MCF 10A (cell line): ENCODE results near the gene CDKL2. TPM values are rescaled to one million over a fixed set of nuclear protein-coding genes. Genes with fewer than 3 reads are reported as not detected.

Source experiments
- Bru-seq: library from RNA; stranded (reverse); fragments of 400-500 nt; gene quantifications from one replicate; lab custom pipeline; 2021; lab: Mats Ljungman, UMichigan
- BruChase-seq, 2 experiments: library from RNA; stranded (reverse); fragments of 400-500 nt; gene quantifications; one replicate each; lab custom pipeline; 2021; lab: Mats Ljungman, UMichigan
- BruUV-seq: library from RNA; stranded (reverse); fragments of 400-500 nt; replicated peaks from 2 replicates; lab custom pipeline; 2021; lab: Mats Ljungman, UMichigan
- CTCF ChIA-PET: fragments of 300-600 bp; sonication (Branson Sonifier 250); formaldehyde crosslinking; extraction: SDS; loops from one replicate; lab custom pipeline; 2021; ENCODE audit warnings: antibody characterized with exemption, inconsistent platforms; lab: Yijun Ruan, JAX
- POLR2A ChIA-PET: fragments of 300-600, 350-650 bp; sonication (Branson Sonifier 250); formaldehyde crosslinking; extraction: SDS; loops from one replicate; lab custom pipeline; 2020; ENCODE audit warnings: antibody characterized with exemption, inconsistent platforms; lab: Yijun Ruan, JAX
- DNase-seq: peaks from one replicate; pipeline ENCODE4 v3.0.0-alpha.2; 2018; ENCODE audit not compliant: unreplicated experiment
- H3K27ac Mint-ChIP-seq: one replicate; pipeline ENCODE4 v1.8.0; 2022; ENCODE audit warnings: mild to moderate bottlenecking, low read depth, mixed read lengths; ENCODE audit not compliant: unreplicated experiment
- H3K27me3 Mint-ChIP-seq: one replicate; pipeline ENCODE4 v1.8.0; 2022; ENCODE audit warnings: mixed read lengths; ENCODE audit not compliant: insufficient read depth, unreplicated experiment
- H3K36me3 Mint-ChIP-seq: one replicate; pipeline ENCODE4 v1.8.0; 2022; ENCODE audit warnings: mild to moderate bottlenecking, moderate library complexity, mixed read lengths; ENCODE audit not compliant: insufficient read depth, unreplicated experiment
- H3K4me1 Mint-ChIP-seq: one replicate; pipeline ENCODE4 v1.8.0; 2022; ENCODE audit warnings: mixed read lengths; ENCODE audit not compliant: insufficient read depth, unreplicated experiment
- H3K4me3 Mint-ChIP-seq: one replicate; pipeline ENCODE4 v1.8.0; 2022; ENCODE audit warnings: mild to moderate bottlenecking, moderate library complexity, mixed read lengths; ENCODE audit not compliant: unreplicated experiment
- H3K9me3 Mint-ChIP-seq: one replicate; pipeline ENCODE4 v1.8.0; 2022; ENCODE audit warnings: mixed read lengths; ENCODE audit not compliant: unreplicated experiment
- intact Hi-C: fragments of 100-400 bp; cut with micrococcal nuclease; formaldehyde crosslinking; loops from 2 replicates; pipeline ENCODE4 v1.14.1; 2022
- long read RNA-seq: library from polyadenylated mRNA; stranded (forward); transcript quantifications from one replicate; pipeline ENCODE4 v2.0.0, GENCODE V29; 2022
- total RNA-seq: library from RNA; stranded (reverse); gene quantifications from 2 replicates; pipeline ENCODE4 v1.2.3, GENCODE V29; 2022
- TF ChIP-seq, protein P1 (sequence below): fragments of 200-600 bp; IDR thresholded peaks from one replicate; pipeline ENCODE4 v1.8.0; 2022; ENCODE audit warnings: antibody characterized with exemption, mild to moderate bottlenecking; ENCODE audit not compliant: unreplicated experiment

Gene CDKL2
- total RNA-seq (0.39 and 0.42 TPM in 2 replicates), Bru-seq, nascent RNA (percentile 31 among the genes with signal in this experiment), BruChase-seq, experiment 1, labeled RNA remaining after a 6-hour chase (percentile 58 among the genes with signal in this experiment), BruChase-seq, experiment 2, labeled RNA remaining after a 2-hour chase (percentile 43 among the genes with signal in this experiment)
- long read RNA-seq = 0 reads

GRCh38 chr4:75630174-75630936 is at the start of gene CDKL2:
TSS of gene CDKL2 (minus strand) at chr4:75630528. CDS start at chr4:75625988, 4,540 bp downstream.
- intact Hi-C loops = no loop called here
- Mint-ChIP-seq H3K4me1 (no peaks in the 10 kb centered on the region), H3K27ac (no peak within 1 kb of the TSS), H3K27me3 (no peaks in the 10 kb centered on the region), H3K36me3 (no peaks in the 10 kb centered on the region), H3K4me3 (peak within 1 kb of the TSS; percentile 55), H3K9me3 (no peaks in the 10 kb centered on the region)
- ChIA-PET CTCF (no interaction called here), POLR2A (interaction anchor here (1.2 kb wide), 1 partner anchor 43 kb away, joined by 3 read pairs; the partner anchor contains the start of gene G3BP2)
- no TSS peak for BruUV-seq
- TF ChIP-seq, protein P1, sequence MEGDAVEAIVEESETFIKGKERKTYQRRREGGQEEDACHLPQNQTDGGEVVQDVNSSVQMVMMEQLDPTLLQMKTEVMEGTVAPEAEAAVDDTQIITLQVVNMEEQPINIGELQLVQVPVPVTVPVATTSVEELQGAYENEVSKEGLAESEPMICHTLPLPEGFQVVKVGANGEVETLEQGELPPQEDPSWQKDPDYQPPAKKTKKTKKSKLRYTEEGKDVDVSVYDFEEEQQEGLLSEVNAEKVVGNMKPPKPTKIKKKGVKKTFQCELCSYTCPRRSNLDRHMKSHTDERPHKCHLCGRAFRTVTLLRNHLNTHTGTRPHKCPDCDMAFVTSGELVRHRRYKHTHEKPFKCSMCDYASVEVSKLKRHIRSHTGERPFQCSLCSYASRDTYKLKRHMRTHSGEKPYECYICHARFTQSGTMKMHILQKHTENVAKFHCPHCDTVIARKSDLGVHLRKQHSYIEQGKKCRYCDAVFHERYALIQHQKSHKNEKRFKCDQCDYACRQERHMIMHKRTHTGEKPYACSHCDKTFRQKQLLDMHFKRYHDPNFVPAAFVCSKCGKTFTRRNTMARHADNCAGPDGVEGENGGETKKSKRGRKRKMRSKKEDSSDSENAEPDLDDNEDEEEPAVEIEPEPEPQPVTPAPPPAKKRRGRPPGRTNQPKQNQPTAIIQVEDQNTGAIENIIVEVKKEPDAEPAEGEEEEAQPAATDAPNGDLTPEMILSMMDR = no peak
- DNase-seq = no peak

- Mint-ChIP-seq H3K27me3 (no peaks in the 10 kb centered on the region), H3K9me3 (no peaks in the 10 kb centered on the region), H3K27ac (no peak overlapping the region), H3K4me3 (no peak overlapping the region), H3K36me3 (no peaks in the 10 kb centered on the region), H3K4me1 (no peaks in the 10 kb centered on the region)
- no TSS peak for BruUV-seq
- intact Hi-C loops = no loop called here
- TF ChIP-seq, protein P1 = no peak
- CTCF ChIA-PET = interaction anchor here (0.6 kb wide), 1 partner anchor 414 kb away, joined by 4 read pairs; no protein-coding TSS in a partner anchor
- POLR2A ChIA-PET = interaction anchor here (0.6 kb wide), 1 partner anchor 32 kb away, joined by 3 read pairs; no protein-coding TSS in a partner anchor
- DNase-seq = no peak
Observed at GRCh38 chr4:75678965-75679364, 48.6 kb upstream of the CDKL2 start.

DNA sequence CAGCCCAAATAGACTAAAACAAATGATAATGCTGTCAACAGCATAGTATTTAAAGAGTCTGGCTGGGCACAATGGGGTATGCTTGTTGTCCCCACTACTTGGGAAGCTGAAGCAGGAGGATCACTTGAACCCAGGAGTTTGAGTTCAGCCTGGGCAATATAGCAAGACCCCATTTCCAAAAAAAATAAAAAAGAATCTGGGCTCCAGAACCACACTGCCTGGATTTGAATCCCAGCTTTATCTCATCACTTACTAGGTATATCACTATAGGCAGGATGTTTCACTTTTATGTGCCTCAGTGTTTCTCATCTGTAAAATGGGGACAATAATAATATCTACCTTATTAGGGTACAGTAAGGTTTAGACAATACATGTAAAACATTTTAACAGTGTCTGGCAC is 48.1 kb upstream of the CDKL2 start:
- no peaks in the 10 kb centered on the region for H3K9me3 Mint-ChIP-seq
- intact Hi-C loops = no loop called here
- H3K27me3 Mint-ChIP-seq = no peaks in the 10 kb centered on the region
- ChIA-PET POLR2A (no interaction called here), CTCF (no interaction called here)
- H3K4me1 Mint-ChIP-seq = no peaks in the 10 kb centered on the region
- TF ChIP-seq, protein P1 = no peak
- peaks cover 2% of the 10 kb centered on the region for H3K36me3 Mint-ChIP-seq
- no TSS peak for BruUV-seq
- H3K27ac Mint-ChIP-seq = no peak overlapping the region
- H3K4me3 Mint-ChIP-seq = no peak overlapping the region
- no peak for DNase-seq

GRCh38 chr4:75675004-75675531 is 44.7 kb upstream of the CDKL2 start:
- CTCF ChIA-PET = interaction anchor here (0.6 to 1.3 kb wide), 2 partner anchors 17 to 49 kb away, joined by 3 to 8 read pairs; partner anchors contain the start of gene USO1

More at GRCh38 chr4:75675004-75675531, 44.7 kb upstream of the CDKL2 start:
- no peaks in the 10 kb centered on the region for H3K27me3 Mint-ChIP-seq
- H3K36me3 Mint-ChIP-seq = peaks cover 8% of the 10 kb centered on the region
- no peaks in the 10 kb centered on the region for H3K9me3 Mint-ChIP-seq
- DNase-seq = no peak
- no peak overlapping the region for H3K27ac Mint-ChIP-seq
- no peak overlapping the region for H3K4me3 Mint-ChIP-seq
- H3K4me1 Mint-ChIP-seq = peaks cover 13% of the 10 kb centered on the region
- no TSS peak for BruUV-seq
- TF ChIP-seq, protein P1 = no peak
- intact Hi-C loops = no loop called here
- POLR2A ChIA-PET = interaction anchor here (1.1 to 9.1 kb wide), 6 partner anchors 9 to 161 kb away, joined by 3 to 375 read pairs (median 4); partner anchors contain the start of genes RCHY1, THAP6 and USO1
